Measurements from ENCODE around the gene GARIN5A. TPM values are rescaled to one million over a fixed set of nuclear protein-coding genes. Genes with fewer than 3 reads are reported as not detected.

GARIN5A gene
- total and polyA plus RNA-seq, 9 of the 15 experiments (the other 6 are each of a cell fraction or from before 2014, with no cell fraction given): 0.10 to 0.82 (median 0.23) TPM; not detected in 2

GRCh38 chr19:50511069-50511822 is 34.6 kb upstream of the GARIN5A start, which contains the start of gene JOSD2 (continued):
- TF ChIP-seq POLR2B (IDR thresholded peaks at IDR 0.05; ENCODE audit: low read depth, partially characterized antibody): peak; percentile 84
- TF ChIP-seq POLR2H (tag; IDR thresholded peaks at IDR 0.05; ENCODE audit: low read depth): peak; percentile 66; the same call in 1 of the 2 replicates
- TF ChIP-seq NFE2 (IDR thresholded peaks at IDR 0.05; ENCODE audit: low read depth): no peak; the same call in 1 of the 2 replicates
- peak; percentile 62 for TF ChIP-seq NEUROD1 (IDR thresholded peaks at IDR 0.05; ENCODE audit: borderline replicate concordance, low read depth, low read length, partially characterized antibody)
- TF ChIP-seq FOXM1 (IDR thresholded peaks at IDR 0.05; ENCODE audit: low read depth): no peak
- TF ChIP-seq FOXM1 (CRISPR knock-in tag; IDR thresholded peaks at IDR 0.05; ENCODE audit: low read depth): 0 out of 2 replicates have a peak, but pooled peaks have one; percentile 72
- peak in 1 of 2 experiments; percentile 86; a peak in 2 of 4 replicates for TF ChIP-seq ZNF639 (CRISPR knock-in tag; conservative IDR thresholded peaks at IDR 0.05 in 1 of 2, IDR thresholded peaks at IDR 0.05 in 1 of 2)
- 0 out of 2 replicates have a peak, but pooled peaks have one; percentile 20 for TF ChIP-seq EP300 (IDR thresholded peaks at IDR 0.05; ENCODE audit: low read length)
- TF ChIP-seq SREBF1 (IDR thresholded peaks at IDR 0.05; ENCODE audit: borderline replicate concordance, low read depth, low read length): peak; percentile 49; the same call in 1 of the 2 replicates
- peak; percentile 74 for TF ChIP-seq PCBP1 (IDR thresholded peaks at IDR 0.05; ENCODE audit: low read depth, low read length, poor library complexity, severe bottlenecking)
- TF ChIP-seq CREM (IDR thresholded peaks at IDR 0.05; ENCODE audit: low read depth): peak; percentile 100
- TF ChIP-seq KLF1 (tag; IDR thresholded peaks at IDR 0.05): peak; percentile 87; the same call in 1 of the 2 replicates
- TF ChIP-seq KDM1A (IDR thresholded peaks at IDR 0.05): 0 out of 4 replicates have a peak, but pooled peaks of 1 of the 2 experiments have one; percentile 8
- TF ChIP-seq MGA (IDR thresholded peaks at IDR 0.05): peak; percentile 67; the same call in 1 of the 2 replicates
